GM19023 (cell line): ENCODE results near the gene NEURL4.
A peak's percentile ranks its signal among the peaks of the same experiment; 100 is the strongest.

Source experiments
- ATAC-seq: cut with Tn5 transposase; IDR thresholded peaks from one replicate; pipeline ENCODE4 v1.9.1; 2021; ENCODE audit warnings: mild to moderate bottlenecking, moderate library complexity; ENCODE audit not compliant: unreplicated experiment

The NEURL4 gene

DNA sequence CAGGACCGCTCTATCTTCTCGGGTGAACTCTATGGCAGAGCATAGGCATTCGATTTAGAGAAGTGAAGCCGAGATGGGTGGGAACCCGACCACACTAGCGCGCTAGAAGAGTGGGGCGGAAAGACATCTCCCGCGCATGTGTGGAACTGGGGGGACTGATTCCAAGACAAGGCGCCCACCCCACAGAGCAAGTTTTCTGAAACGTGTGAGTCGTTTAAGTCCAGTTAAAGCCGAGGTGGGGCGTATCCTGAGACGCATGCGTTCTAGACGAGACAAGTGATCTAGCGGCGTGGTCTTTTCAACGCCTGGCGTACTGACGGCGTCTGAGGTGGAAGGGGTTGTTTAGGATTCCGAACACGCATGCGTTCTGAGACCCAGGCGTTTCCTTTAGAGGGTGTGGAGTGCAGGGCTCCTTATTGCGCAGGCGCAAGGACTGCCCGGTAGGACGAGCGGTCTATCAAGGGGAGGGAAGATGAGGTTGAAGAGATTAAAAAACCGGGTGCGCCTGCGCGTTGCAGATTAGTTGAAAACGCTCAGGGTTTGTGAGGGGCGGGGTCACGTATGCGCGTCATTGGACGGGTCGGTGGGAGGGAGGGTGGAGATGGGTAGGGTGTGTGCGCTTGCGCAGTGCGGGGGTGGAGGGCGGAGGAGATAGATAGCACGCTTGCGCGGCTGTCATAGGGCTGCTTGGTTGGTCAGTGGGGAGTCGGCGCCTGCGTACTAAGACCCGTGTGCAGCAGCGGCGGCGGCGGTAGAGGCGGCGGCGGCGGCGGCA lies 22.0 kb downstream of the NEURL4 start, which contains the start of gene EIF5A:
Gene EIF5A (plus strand): TSS at position 718 of the 775 bp plus-strand sequence. CDS start 2,008 bp downstream, outside the sequence.
- ATAC-seq: peak; percentile 76

DNA sequence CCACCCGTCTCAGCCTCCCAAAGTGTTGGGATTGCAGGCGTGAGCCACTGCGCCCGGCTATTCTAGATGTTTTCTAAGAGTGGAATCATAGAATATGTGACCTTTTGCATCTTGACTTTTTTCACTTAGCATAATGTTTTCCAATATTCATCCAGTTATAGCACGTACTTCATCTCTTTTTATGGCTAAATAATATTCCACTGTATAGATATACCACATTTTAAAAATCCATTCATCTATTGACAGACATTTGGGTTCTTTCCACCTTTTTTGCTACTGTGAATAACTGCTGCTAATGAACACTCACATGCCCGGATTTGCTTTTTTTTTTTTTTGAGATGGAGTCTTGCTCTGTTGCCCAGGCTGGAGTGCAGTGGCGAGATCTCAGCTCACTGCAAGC lies 25.0 kb downstream of the NEURL4 start:
- no peak for ATAC-seq

DNA sequence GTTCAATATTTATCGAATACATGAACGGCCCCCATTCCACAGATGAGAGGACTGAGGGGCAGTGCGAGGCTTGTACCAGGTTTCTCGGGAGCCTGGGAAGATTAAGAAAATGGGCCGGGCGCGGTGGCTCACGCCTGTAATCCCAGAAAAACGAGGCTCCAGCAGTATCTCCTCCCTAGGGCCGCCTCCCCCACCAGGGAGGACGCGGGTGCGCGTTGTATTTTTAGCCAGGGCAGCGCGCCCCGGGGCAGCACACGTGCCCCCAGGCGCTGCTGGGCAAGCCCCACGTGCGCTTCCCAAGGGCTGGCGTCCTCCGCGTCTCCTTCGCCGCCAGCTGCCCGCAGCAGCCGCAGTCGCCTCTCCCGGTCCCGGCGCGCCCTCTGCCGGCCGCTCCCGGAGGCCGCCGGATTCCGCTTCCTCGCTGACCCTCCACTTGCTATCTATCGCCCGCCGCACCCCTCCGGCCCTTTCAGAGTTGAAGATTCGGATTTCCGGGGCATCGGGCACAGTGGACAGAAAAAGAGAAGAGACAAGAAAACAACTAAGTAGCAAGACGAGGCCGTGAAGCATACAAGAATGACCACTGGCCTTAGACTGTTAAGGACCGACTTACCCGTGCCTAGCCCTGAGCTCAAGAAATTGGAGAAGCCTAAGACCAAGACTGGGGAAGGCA lies 32.8 kb downstream of the NEURL4 start:
- ATAC-seq: no peak

DNA sequence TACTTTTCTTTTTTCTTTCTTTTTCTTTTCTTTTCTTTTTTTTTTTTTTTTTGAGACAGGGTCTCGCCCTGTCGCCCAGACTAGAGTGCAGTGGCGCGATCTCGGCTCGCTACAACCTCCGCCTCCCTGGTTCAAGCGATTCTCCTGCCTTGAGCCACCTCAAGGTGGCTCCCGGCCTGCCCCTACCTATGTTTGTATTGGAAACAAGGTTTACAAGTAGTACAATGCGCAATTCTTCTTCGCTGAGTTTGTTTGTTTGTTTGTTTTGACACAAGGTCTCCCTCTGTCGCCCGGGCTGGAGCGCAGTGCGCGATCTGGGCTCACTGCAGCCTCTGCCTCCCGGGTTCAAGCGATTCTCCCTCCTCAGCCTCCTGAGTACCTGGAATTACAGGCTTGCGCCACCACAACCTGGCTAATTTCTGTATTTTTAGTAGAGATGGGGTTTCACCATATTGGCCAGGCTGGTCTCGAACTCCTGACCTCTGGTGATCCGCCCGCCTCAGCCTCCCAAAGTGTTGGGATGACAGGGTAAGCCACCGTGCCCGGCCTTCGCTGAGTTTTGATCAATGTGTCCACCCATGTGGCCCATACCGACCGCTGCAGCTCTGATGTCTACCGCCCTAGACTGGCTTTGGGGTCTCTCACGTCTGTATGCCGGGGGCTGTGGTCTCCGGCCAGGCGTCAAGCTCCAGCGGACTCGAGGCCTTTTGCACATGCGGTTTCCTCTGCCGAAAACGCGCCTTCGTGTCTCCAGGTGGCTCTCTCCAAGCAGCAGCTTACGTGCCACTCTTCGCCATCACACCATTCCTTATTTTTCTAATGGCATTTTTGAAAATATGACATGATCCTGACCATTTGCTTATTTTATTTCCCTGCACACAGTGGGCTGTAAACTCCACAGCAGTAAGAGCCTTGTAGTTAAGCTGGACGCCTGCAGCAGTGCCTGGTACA lies 33.6 kb downstream of the NEURL4 start:
- no peak for ATAC-seq

DNA sequence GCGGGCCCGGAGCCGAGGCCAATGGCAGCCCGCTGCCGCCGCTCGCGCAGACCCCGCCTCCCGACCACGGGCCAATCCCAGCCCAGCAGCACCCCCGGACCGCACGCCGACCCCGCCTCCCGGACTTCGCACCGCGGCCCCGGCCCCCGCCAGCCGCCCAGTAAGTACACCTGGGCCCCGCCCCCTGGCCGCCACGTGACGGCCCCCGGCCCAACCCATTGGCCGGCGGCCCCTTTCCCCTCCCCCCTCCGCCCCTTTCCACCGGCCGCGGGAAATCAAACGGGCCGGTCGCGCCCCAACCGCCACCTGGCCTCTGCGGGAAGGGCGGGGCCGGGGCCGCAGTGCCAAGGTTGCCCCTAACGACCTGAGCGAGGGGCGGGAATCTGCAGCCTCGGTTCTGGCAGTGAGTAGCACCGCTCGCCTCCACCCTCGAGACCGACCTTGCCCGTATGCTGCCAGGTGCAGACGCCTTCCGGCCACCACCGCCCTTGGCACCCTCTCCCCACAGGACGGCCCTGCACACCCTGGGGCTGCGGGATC lies 34.5 kb downstream of the NEURL4 start, which contains the start of gene YBX2:
Gene YBX2 (minus strand): TSS at position 26 of the 540 bp plus-strand sequence. CDS start 139 bp downstream, outside the sequence.
- no peak for ATAC-seq

DNA sequence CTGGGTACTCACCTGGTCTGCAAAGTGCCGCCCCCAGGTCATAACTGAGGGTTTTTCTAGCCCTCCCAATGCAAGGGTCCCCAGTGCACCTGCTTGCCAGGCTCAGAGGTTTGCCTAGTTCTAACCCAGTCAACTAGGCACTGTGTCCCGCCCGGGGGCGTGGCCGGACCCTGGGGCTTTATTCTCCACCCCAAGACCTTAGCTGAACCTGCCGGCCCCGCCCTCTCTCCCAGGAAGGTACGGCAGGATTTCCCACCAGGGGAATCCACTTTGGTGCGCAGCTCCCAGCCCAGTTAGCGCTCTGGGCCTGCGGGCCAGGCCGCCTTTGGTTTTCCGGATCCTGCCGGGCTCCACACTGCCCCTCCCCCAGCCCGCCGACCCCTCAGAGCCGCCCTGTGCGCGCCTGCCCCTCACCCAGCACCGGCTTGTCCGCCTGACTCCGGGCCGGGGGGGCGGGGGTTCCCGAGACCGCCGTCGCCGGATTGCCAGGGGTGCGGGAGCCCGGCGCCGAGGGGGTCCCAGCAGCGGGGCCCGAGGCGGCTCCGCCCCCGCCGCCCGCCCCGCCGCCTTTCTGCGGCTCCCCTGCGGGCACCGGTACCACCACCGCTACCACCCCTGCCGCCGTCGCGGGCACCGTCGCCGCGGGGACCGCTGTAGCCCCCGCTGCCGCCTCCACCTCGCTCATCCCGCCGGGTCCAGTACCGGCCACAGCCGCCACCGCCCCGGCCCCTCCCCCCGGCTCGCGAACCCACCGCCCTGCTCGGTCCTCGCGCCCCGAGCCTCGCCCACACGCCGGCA lies 35.1 kb downstream of the NEURL4 start:
- ATAC-seq: no peak

DNA sequence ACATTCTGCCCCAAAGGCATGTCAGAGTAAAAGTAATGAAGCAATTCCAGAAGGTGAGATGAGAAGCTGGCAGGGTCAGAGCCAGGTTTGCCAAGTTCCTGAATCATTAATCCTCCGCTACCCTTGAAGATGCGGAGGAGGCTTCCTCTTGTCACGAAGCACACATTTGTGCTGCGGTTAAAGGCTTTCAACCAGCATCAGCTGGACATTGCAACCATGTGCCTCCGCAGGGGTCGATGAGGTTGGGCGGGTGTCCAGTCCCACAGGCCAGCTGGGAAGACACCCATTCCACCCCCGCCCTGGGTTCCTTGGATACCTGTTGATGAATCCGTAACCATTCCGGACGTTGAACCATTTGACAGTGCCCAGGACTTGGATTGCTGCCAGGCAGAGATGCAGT lies 36.0 kb downstream of the NEURL4 start:
- no peak for ATAC-seq

DNA sequence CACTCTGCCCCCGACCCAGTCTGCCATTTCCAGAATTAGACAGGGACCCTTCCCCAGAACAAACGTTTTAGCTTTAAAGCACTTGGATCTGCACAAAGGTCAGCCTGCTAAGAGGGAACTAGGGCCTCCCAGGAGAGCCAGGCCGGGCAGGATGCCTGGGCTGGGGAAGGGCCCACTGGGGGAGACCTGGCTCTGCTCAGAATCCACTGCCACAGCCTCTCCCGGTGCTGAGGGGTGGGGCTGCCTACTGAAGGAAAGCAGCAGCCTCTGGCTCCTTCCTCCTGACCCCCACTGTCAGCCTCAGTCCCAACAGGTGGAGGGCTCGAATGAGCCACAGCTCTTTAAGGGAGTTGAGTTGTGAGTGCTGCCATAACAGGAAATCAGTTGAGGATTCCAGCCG lies 36.4 kb downstream of the NEURL4 start:
- ATAC-seq: no peak

DNA sequence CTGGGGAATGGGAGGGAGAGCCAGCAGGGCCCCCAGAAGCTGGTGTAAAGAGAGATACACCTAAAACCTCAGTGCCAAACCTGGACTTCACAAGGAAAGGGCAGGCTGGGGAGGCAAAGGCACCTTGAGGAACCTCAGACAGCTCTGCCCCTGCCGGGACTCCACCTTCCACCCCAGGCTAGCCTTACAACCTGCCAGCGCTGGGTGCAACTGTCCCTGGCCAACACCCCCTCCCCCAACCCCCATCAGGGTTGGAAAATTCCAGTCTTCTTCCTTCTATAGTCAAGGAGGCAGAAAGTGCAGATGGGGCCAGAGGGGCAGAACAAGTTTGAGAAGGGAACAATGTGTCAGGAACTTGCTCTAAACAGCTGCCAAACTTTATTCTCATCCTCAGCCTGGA lies 36.9 kb downstream of the NEURL4 start:
- no peak for ATAC-seq

DNA sequence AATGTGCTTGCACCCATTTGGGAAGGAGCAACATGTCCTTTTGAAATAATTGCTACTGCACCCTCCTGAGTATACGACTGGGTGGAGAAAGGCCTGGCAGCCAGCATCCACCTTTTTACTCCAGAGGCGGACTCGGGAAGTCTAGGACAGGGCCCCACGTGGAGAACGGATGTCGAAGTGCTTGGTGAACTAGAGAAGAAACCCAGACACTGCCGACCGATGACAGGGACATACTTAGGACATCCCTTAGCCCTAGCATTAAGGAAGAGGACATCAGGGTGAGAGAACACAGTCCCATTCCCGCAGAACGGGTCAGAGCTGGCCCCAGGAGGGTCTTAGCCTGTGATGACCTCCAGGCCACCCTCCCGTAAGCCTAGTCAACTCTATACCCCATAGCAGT lies 38.5 kb downstream of the NEURL4 start:
- ATAC-seq: no peak

DNA sequence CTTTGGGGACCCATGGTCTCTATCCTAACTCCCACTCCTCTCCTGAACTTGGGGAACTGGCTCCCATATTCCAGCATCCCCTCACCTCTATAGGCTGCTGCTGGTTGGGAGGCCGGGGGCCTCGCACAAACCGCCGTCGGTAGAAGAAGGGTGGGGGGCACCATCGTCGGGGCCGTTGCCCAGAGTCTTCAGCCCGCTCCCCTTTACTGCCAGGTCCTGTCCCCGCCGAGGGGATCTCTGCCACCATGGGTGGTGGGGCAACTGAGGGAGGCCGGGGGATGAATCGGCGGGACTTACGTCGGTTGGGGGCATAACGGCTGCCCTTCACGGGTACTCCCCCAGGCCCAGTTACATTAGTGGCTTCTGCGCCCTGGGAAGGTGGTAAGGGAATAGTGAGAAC lies 39.0 kb downstream of the NEURL4 start:
- ATAC-seq: no peak

DNA sequence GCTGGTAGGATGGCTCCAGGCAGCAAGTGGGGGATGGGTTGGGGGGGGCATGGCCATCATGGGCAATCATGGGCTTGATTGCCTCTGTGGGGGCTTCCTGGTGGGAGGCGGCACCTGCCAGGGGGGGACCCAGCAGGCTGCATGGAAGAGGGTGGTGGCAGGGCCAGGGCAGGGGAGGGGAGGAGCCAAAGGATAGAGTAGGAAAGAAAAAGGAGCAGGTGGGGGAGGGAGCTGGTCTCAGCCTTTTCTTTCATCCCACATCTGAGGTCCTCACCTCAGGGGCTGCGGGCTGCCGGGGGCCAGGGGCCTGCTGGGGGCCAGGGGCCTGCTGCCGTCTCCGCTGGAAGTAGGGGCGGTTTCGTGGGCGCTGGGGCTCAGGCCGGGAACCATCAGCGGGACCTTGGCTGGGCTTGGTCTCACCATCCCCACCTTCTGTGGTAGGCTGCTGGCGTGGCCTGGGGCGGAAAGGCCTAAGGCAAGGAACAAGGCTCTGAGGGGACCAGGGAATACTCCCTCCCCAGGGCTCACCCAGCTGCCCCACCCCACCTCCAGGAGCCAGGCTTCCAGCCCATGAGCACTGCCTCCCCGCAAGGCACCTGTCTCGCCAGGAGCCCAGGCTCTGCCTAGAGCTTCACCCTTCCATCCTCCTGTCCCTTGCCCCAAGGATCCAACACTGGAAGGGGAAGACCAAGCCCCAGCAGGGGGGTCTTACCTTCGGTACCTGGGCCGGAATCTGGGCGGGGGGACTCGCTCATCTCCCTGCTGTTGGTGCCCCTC lies 39.7 kb downstream of the NEURL4 start:
- ATAC-seq: no peak

DNA sequence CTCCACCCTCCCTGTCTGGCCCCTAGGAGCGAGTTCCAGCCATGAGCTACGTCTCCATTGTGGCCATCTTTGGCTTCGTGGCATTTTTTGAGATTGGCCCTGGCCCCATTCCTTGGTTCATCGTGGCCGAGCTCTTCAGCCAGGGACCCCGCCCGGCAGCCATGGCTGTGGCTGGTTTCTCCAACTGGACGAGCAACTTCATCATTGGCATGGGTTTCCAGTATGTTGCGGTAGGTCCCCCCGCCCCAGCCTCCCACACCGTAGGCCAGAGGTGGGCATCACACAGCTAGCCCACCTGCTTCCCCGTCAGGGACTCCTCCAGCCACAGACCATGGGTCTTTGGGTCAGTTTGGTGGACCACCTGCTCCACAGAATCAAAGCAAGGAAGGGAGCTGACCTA lies 43.5 kb downstream of the NEURL4 start:
- no peak for ATAC-seq

DNA sequence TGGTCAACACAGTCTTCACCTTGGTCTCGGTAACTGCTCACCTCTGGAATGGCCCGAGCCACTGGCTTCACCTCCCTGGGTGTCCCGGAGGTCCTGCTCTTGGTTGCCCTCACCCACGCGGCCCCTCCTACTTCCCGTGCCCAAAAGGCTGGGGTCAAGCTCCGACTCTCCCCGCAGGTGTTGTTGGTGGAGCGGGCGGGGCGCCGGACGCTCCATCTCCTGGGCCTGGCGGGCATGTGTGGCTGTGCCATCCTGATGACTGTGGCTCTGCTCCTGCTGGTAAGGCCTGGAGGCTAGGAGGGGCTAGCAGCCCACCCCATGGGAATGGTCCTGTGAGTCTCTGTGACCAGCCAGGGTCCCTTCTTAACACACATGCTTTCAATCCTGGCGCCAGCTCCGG lies 44.2 kb downstream of the NEURL4 start:
- ATAC-seq: no peak

DNA sequence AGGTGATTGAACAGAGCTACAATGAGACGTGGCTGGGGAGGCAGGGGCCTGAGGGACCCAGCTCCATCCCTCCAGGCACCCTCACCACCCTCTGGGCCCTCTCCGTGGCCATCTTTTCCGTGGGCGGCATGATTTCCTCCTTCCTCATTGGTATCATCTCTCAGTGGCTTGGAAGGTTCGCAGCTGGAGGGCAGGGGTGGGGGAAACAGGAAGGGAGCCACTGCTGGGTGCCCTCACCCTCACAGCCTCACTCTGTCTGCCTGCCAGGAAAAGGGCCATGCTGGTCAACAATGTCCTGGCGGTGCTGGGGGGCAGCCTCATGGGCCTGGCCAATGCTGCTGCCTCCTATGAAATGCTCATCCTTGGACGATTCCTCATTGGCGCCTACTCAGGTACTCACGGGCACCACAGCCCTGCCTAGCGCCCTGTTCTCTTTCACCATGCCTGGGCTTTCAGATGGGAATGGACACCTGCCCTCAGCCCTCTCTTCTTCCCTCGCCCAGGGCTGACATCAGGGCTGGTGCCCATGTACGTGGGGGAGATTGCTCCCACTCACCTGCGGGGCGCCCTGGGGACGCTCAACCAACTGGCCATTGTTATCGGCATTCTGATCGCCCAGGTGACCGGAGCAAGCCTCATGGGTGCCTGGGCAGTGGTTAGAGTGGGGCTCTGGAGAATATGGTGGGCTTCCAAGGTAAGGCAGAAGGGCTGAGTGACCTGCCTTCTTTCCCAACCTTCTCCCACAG lies 45.5 kb downstream of the NEURL4 start:
- ATAC-seq: no peak

DNA sequence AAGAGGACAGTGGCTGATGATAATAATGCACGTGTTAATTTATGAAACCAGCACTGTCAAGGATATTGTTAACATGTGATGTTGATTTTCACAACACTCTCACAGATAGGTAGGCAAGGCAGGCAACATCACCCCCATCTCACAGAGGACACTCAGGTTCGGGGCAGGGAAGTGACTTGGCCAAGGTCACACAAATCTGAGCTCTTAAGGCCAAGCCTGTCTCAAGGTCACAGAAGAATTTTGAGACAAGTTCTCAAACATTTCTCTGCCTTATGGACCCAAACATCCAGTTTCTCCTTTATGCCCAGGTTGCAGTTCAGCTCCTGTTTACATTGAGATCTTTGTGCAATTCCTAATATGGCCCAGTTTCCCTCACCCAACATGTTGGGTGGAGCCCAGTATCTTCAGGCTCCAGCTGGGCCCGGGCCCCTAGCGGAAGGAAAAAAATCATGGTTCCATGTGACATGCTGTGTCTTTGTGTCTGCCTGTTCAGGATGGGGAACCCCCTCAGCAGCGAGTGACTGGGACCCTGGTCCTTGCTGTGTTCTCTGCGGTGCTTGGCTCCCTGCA lies 46.3 kb downstream of the NEURL4 start:
- ATAC-seq: no peak

DNA sequence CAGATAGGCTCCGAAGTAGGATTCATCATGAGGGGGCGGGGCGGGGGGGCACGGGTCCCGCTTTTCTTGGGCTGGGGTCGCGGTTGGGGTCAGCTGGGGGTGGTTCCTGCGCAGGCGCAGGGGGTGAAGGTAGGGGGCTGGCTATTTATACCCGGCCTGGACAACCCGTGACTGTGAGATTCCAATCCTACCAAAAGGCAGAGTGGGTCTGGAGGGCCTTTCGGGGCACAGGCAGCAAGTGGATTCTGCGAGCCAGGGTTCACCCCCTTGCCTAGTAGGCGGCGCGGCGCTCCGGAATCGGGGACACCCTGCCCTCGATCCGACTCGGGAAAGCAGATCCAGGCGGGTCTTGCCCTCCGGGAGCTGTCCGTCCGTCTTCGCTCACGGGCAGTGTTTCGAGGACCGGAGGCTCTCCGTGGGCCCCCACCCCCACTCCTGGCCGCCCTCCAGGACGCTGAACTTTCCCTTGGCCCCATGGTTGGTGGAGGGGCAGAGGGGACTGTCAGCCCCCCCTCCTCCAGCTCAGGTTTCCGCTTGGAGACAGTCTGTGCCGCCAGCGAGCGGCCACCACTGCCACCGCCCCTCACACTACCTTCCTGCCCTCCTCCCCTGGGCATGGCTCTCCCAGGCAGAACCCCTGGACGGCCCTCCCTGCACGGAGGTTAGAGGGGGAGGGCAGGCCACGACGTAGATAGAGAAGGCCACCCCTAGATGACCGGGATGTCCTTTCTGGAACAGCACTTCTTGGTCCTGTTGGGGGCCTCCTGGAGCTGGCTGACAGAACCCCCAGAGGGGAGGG lies 47.0 kb downstream of the NEURL4 start:
- ATAC-seq: no peak
